Glomerular visceral epithelial cell (primary cell): Measurements from ENCODE around the gene ZFHX3.

Source experiments
- DNase-seq: peaks from one replicate; pipeline ENCODE4 v3.0.0-alpha.2; 2016; ENCODE audit errors: extremely low spot score

Gene ZFHX3

DNA sequence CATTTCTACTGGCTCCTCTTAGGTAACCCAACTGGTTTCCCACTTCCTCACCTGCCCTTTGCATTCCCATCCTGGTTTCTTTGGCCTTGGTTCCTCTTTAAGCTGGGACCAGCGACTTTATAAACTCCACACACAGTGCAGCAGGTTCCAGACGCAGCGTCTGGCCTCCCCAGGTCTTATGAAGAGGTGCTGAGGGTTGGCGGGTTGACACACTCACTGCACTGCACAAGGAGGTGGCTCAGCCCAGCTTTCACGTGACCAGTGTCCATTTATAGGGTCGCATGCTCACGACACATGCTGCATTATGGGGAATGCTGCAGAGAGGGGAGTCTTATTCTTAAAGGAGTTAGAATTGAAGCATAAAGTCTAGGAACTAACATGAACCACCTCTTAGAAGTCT lies 70.8 kb downstream of the ZFHX3 start:
- DNase-seq = no peak

DNA sequence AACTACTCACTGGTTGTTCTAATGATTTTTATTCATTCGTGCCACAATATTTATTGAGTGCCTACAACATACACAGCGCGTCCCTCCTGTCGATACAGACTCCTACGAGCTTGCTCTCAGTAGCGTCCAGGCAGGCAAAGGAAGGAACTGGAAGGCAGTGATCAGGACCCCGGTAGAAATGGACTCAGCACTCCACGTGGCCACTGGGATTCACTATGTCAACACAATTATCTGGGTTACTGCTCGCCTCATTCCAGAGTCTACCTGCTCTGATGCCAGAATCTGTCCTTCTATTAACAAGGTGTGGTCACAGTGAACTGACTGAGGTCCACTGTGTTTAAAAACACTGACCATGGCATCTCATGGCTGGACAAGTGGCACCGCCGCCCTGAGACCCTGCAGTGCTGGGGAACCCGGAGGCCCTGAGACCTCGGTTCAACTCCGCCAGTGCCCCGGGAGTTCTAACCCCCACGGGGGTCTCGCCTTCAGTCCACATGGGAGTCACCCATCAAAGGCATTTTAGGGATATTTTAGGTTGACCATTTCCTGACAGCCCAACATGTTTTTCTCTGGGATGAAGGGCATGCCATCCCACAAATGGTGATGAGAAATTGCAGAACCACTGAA lies 71.4 kb downstream of the ZFHX3 start:
- DNase-seq = no peak

- no peak for DNase-seq
Observed at GRCh38 chr16:72975809-72976437, 72.0 kb downstream of the ZFHX3 start.

GRCh38 chr16:72974142-72974769 lies 73.7 kb downstream of the ZFHX3 start:
- DNase-seq = no peak

GRCh38 chr16:72972878-72973571 lies 74.9 kb downstream of the ZFHX3 start:
- no peak for DNase-seq

- no peak for DNase-seq
Observed at GRCh38 chr16:72971370-72971769, 76.6 kb downstream of the ZFHX3 start.

- DNase-seq = no peak
Observed at GRCh38 chr16:72970656-72971055, 77.3 kb downstream of the ZFHX3 start.

DNA sequence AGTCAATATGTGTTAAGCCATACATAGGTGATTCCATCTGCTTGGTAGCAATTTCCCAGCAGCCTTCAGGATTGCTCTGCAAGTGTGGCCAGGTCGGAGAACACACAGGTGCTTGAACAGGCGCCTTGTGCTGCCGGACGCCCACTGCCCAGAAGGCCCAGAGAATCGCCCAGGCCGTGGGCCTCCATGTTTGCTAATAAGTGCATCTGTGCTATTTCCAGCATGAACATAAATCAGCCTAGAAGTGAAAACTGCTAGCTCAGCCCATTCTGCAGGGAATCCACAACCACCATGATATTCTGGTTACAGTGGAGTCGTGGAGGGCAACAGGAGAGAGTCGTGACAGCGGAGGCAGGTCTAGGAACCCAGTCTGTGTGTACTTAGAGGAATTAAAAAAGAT lies 78.1 kb downstream of the ZFHX3 start:
- no peak for DNase-seq

DNA sequence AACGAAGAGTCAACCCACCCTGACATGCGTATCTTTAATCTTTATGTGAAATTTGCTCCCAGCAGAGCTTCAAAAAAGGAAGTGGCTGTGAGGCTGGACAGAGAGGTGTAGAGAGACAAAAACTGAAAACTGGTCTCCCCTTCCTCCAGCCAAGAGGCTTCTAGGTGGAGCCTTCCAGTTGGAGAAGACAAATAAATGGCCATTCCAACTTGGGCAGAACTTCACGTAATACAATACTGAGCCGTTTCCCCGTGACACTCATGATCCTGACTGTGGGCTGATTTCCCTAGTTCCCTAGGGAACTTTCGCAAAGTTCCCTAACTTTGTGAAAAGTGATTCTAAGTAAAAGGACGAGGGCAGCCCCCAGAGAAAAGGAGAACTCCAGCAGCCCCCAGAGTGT lies 78.8 kb downstream of the ZFHX3 start:
- DNase-seq = no peak

DNA sequence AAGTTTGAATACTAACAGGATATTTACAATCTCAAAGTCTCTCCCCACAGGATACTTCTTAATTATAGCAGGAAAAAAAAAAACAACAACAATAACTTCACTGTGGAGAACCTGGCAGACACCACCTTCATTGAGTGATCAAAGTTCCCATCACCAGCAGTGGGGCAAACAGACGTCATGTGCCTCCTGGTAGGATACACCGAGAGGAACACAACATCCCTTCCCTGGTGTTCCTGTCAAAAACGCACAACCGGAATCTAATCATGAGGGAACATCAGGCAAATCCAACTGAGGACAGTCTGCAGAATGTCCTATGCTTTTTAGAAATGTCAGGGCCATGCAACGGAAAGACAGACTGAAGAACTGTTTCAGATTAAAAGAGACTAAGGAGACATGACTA lies 80.0 kb downstream of the ZFHX3 start:
- no peak for DNase-seq

DNA sequence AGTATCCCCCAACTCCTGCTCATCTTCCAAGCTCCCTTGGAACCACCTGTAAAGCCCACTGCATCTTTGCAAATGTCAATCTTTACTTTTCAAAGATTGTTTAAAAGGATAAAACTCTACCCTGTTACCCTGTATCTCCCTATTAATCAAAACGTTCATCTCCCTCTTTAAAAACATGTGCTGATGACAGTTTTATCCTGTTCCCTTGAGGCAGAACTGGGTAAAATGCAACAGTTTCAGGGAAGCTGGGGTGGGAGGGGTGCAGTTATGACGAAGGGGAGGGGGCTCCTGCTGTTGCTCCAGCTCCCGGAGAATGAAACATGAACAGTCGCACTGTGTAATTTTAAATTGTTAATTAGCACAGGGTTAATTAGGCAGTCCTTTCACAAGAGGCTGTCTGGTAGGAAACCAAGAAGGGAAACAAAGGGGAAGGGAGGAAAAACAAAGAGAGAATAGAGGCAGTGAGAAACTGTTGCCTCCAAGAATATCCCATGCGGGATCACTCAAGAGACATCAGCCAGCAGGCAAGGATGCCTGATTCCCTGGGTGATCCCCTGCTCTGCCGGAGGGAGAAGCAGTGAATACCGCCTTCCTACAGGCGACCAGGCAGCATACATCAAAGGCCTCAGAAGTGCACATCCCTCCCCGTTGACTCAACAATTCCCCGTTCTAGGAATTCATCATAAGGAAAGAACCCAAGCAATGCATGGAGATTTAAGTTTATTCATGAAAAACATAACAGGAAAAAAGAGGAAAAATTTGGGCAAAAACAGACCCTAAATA lies 84.2 kb downstream of the ZFHX3 start:
- DNase-seq = no peak

GRCh38 chr16:72962347-72962746 lies 85.6 kb downstream of the ZFHX3 start:
- DNase-seq = no peak

- DNase-seq = no peak
Observed at GRCh38 chr16:72961863-72962262, 86.1 kb downstream of the ZFHX3 start.

GRCh38 chr16:72961115-72961832 lies 86.7 kb downstream of the ZFHX3 start:
- DNase-seq = peak; percentile 20

GRCh38 chr16:72960101-72960500 lies 87.8 kb downstream of the ZFHX3 start:
- no peak for DNase-seq

DNA sequence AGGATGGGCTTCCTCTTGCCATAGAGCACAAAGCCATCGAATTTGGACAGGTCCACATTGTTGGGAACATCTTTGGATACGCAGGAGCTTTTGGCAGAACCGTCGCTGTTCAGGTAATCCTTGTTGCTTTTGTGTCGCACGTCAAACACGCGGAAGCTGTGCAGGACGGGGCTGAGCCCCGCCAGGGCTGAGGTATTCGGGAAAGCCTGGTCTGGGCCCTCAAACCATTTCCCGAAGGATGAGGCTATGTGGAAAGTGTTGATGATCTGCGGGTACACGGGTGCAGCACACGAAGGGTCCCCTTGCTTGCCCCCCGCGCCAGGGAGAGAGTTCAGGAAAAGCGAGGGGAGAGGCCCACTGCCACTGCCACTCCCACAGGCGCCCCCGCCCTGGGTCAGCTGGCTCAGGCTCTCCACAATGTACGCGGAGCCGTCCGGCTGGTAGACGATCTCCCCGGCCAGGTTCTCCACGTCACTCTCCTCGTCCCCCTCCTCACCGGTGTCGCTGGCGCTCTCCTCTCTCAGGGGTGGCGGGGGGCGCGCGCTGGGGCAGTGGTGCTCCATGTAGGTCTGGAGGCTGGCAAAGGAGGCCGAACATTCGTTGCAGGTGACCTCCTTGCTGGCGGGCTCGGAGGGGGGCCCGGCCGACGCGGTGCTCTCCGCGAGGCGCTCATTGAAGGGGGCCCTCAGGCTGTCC lies 88.5 kb downstream of the ZFHX3 start:
- DNase-seq = no peak

DNA sequence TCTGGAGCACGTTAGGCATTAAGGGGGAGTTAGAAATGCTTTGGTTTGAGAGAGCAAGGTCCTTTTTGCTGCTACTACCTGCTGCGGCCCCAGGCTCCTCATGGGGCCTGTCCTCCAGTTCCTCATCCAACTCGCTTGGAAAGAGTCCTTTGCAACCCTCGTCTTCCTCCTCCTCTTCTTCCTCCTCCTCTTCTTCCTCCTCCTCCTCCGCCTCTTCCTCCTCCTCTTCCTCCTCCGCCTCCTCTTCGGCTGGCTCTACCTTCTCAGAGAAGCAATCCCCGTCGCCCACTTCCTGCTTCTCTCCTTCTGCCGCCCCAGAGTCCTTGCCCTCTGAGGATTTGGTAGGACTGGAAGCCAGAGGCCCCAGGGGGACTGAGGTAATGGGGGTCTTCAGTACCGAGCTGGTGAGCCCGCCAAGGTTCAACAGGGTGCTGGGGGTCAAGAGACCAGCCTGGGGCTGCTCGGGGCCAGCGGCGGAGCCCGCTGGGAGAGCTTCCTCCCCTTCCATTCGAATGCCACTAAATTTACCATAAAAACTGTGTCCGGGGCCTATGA lies 89.3 kb downstream of the ZFHX3 start:
- DNase-seq = no peak

DNA sequence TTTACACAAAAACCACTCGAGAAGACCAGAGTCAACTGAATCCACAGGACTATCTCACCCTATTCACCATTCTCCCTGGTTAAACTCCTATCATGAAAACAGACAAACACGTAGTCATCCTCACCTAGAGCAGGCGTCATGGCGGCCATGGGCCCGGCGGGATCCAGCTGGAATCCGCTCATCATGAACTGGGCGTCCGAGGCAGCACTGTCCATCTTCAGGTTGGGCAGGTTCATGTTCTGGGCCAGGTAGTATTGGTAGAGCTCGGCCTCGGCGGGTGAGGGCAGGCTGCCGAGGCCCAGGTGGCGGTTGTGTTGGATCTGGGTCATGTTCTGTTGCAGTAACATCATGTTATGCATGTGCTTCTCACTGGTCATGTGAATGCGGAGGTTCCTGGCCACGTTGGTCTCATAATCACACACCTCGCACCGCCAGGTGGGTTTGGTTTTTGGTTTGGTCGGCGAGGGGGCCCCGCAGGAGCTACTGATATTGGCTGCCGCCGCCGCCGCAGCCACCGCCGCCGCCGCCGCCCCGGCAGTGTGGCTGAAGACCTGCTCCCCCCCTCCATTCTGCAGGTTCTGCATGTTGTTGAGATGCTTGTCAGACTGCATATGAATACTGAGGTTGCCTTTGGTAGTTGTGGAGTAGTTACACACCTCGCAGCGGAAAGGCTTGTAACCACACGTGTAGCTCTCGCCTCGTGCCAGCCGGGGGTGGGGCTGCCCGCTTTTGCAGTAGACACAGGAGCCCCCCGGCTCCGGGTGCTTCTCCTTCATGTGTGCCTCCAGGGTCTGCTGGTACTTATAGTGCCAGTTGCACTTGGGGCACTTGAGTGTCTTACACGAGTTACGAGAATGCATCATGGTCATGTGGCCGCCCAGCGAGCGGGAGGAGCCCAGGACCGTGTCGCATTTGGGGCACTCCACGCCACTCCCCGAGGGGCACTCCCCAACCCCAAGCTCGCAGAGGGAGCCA lies 90.3 kb downstream of the ZFHX3 start:
- no peak for DNase-seq
